HG03575 (cell line): ENCODE measurements around the gene ALOXE3.

Experiments
- ATAC-seq: cut with Tn5 transposase; IDR thresholded peaks from one replicate; pipeline ENCODE4 v1.9.1; 2021; ENCODE audit not compliant: unreplicated experiment, insufficient number of reproducible peaks, low FRiP score; ENCODE audit errors: extremely low read depth

ALOXE3 gene

GRCh38 chr17:8125154-8125946, 7.0 kb upstream of the ALOXE3 start:
- ATAC-seq: no peak

- ATAC-seq: no peak
These were observed 6.2 kb upstream of the ALOXE3 start for GRCh38 chr17:8124350-8125153.

GRCh38 chr17:8123695-8124349, 5.5 kb upstream of the ALOXE3 start, which contains the start of gene HES7:
Gene HES7 (minus strand): TSS chr17:8124106. CDS start chr17:8124084, 22 bp downstream.
- no peak for ATAC-seq

- no peak for ATAC-seq
These were observed 4.8 kb upstream of the ALOXE3 start for GRCh38 chr17:8122924-8123694.

- ATAC-seq: no peak
These were observed 4.2 kb upstream of the ALOXE3 start for GRCh38 chr17:8122422-8122923.

- ATAC-seq: no peak
These were observed 3.5 kb upstream of the ALOXE3 start for GRCh38 chr17:8121681-8122421.

- ATAC-seq: no peak
These were observed 3.0 kb upstream of the ALOXE3 start for GRCh38 chr17:8121407-8121680.

- no peak for ATAC-seq
These were observed 2.4 kb upstream of the ALOXE3 start for GRCh38 chr17:8120520-8121406.

GRCh38 chr17:8119581-8120519, 1.5 kb upstream of the ALOXE3 start:
- ATAC-seq: peak; percentile 36

GRCh38 chr17:8118769-8119580, 661 bp upstream of the ALOXE3 start:
- no peak for ATAC-seq

- no peak for ATAC-seq
These were observed 841 bp downstream of the ALOXE3 start for GRCh38 chr17:8117367-8117979.

GRCh38 chr17:8116776-8117175, 1.5 kb downstream of the ALOXE3 start:
- ATAC-seq: no peak

GRCh38 chr17:8110907-8111306, 7.4 kb downstream of the ALOXE3 start:
- no peak for ATAC-seq

GRCh38 chr17:8110456-8110804, 7.9 kb downstream of the ALOXE3 start:
- ATAC-seq: no peak

GRCh38 chr17:8109661-8110455, 8.5 kb downstream of the ALOXE3 start:
- ATAC-seq: no peak
